ENCODE data around the gene TOMM34.

GRCh38 chr20:44901974-44902373 lies 58.2 kb downstream of the TOMM34 start:
- TF ChIP-seq CTCF (IDR thresholded peaks at IDR 0.05) (no peak), POLR2A (IDR thresholded peaks at IDR 0.05) (no peak)

All from uterus (tissue), 2 donors.